GM12878 (cell line): ENCODE measurements around the gene TUBA4B. TPM values are rescaled to one million over a fixed set of nuclear protein-coding genes. Genes with fewer than 3 reads are reported as not detected.

Experiments
- CBFB ChIP-seq: IDR thresholded peaks from 2 replicates; pipeline ENCODE4 v1.6.1; 2016; ENCODE audit warnings: antibody characterized with exemption, low read depth
- CREM ChIP-seq: IDR thresholded peaks from 2 replicates; pipeline ENCODE4 v1.6.1; 2014; ENCODE audit warnings: antibody characterized with exemption, low read depth
- CTCF ChIP-seq, 3 experiments: IDR thresholded peaks in 2 of 3; conservative IDR thresholded peaks in 1 of 3; 2 replicates each; pipeline ENCODE4 v1.5.1; 2011; ENCODE audit warnings: low read depth in 3 of 3, low read length in 3 of 3, mild to moderate bottlenecking in 3 of 3, control low read depth in 2 of 3, moderate library complexity in 2 of 3, inconsistent platforms in 1 of 3, mixed read lengths in 1 of 3; ENCODE audit not compliant: control insufficient read depth in 2 of 3, insufficient read depth in 1 of 3; ENCODE audit errors: extremely low read depth in 1 of 3
- E2F8 ChIP-seq: fragments of 450-650 bp; IDR thresholded peaks from 2 replicates; pipeline ENCODE4 v1.6.1; 2018; ENCODE audit warnings: mild to moderate bottlenecking, low read depth, moderate library complexity; ENCODE audit not compliant: partially characterized antibody
- GATAD2B ChIP-seq: fragments of 450-650 bp; conservative IDR thresholded peaks from 2 replicates; pipeline ENCODE4 v1.6.1; 2017; ENCODE audit warnings: low read depth, mild to moderate bottlenecking, moderate library complexity
- HDAC2 ChIP-seq: fragments of 200-600 bp; sonication (generic); IDR thresholded peaks from 2 replicates; pipeline ENCODE4 v1.6.1; 2017
- IRF4 ChIP-seq: IDR thresholded peaks from 2 replicates; pipeline ENCODE4 v1.6.1; 2011; ENCODE audit warnings: low read depth, low read length
- NR2F1 ChIP-seq: fragments of 450-650 bp; conservative IDR thresholded peaks from 2 replicates; pipeline ENCODE4 v1.6.1; 2017; ENCODE audit warnings: mild to moderate bottlenecking
- PKNOX1 ChIP-seq: fragments of 450-650 bp; IDR thresholded peaks from 2 replicates; pipeline ENCODE4 v1.6.1; 2016; ENCODE audit warnings: mild to moderate bottlenecking
- POLR2A ChIP-seq: IDR thresholded peaks from 2 replicates; pipeline ENCODE4 v1.6.1; 2011; ENCODE audit warnings: low read depth, mild to moderate bottlenecking, low read length
- RELA ChIP-seq: fragments of 450-650 bp; IDR thresholded peaks from 2 replicates; pipeline ENCODE4 v1.8.0; 2014; ENCODE audit warnings: borderline replicate concordance; ENCODE audit not compliant: partially characterized antibody
- RFX5 ChIP-seq: IDR thresholded peaks from 2 replicates; pipeline ENCODE4 v1.6.1; 2011; ENCODE audit warnings: low read depth, low read length, improper control_type of control experiment
- SIX5 ChIP-seq: IDR thresholded peaks from 2 replicates; pipeline ENCODE4 v1.6.1; 2011; ENCODE audit warnings: mild to moderate bottlenecking, low read depth, low read length, moderate library complexity; ENCODE audit not compliant: severe bottlenecking
- TBL1XR1 ChIP-seq: IDR thresholded peaks from 2 replicates; pipeline ENCODE4 v1.6.1; 2012; ENCODE audit warnings: low read depth, low read length, improper control_type of control experiment
- TCF12 ChIP-seq: IDR thresholded peaks from 2 replicates; pipeline ENCODE4 v1.6.1; 2011; ENCODE audit warnings: low read depth, mild to moderate bottlenecking, low read length
- YBX1 ChIP-seq: fragments of 450-650 bp; IDR thresholded peaks from 2 replicates; pipeline ENCODE4 v1.6.1; 2016; ENCODE audit warnings: antibody characterized with exemption
- YY1 ChIP-seq: IDR thresholded peaks from 2 replicates; pipeline ENCODE4 v1.6.1; 2011; ENCODE audit warnings: low read depth, mild to moderate bottlenecking, low read length
- ZNF217 ChIP-seq: fragments of 450-650 bp; IDR thresholded peaks from 2 replicates; pipeline ENCODE4 v1.6.1; 2017; ENCODE audit warnings: antibody characterized with exemption, mild to moderate bottlenecking
- ZNF24 ChIP-seq: fragments of 450-650 bp; IDR thresholded peaks from 2 replicates; pipeline ENCODE4 v1.6.1; 2017; ENCODE audit warnings: antibody characterized with exemption, mild to moderate bottlenecking
- ZNF592 ChIP-seq: fragments of 450-650 bp; IDR thresholded peaks from 2 replicates; pipeline ENCODE4 v1.6.1; 2017; ENCODE audit warnings: mild to moderate bottlenecking, moderate library complexity
- ZSCAN29 ChIP-seq: fragments of 450-650 bp; IDR thresholded peaks from 2 replicates; pipeline ENCODE4 v1.6.1; 2017; ENCODE audit warnings: mild to moderate bottlenecking, moderate library complexity
- polyA plus RNA-seq, 11 experiments: library from polyadenylated mRNA; depleted of rRNA in 4 of 11; unstranded in 6 of 11; stranded (reverse) in 5 of 11; fragments of >200 nt; fragmentation: Nextera tagmentation in 4 of 11; fragmentation: Illumina TruSeq in 1 of 11; extraction: Ambion mirVana in 4 of 11; extraction: Trizol in 1 of 11; gene quantifications; 1 replicate in 1 of 11; 2 replicates in 10 of 11; pipeline versions ENCODE4 v1.2.1 to v1.2.3, GENCODE V29; 2011 to 2016; ENCODE audit warnings: inconsistent platforms in 2 of 11, missing spikeins in 2 of 11, low read depth in 1 of 11
- total RNA-seq, 4 experiments: library from RNA; depleted of rRNA in 3 of 4; stranded (reverse); fragments of >200 nt in 3 of 4; fragmentation: Illumina TruSeq in 1 of 4; extraction: Trizol in 1 of 4; gene quantifications; 2 replicates each; pipeline versions ENCODE4 v1.2.1 to v1.2.3, GENCODE V29; 2013 to 2021

The TUBA4B gene
- total and polyA plus RNA-seq, 10 of the 15 experiments (the other 5 are each of a cell fraction or from before 2014, with no cell fraction given), result 0.07 TPM; not detected in 9

- TF ChIP-seq ZNF24, result peak; percentile 83
- TF ChIP-seq CTCF (IDR thresholded peaks at IDR 0.05 in 2 of 3, conservative IDR thresholded peaks at IDR 0.05 in 1 of 3; ENCODE audit: control insufficient read depth in 2 of 3, extremely low read depth in 1 of 3, insufficient read depth in 1 of 3, low read depth in 3 of 3, low read length in 3 of 3), result peak; percentile 98 to 99 (median 99)
- no peak; the same call in 1 of the 2 replicates for TF ChIP-seq TBL1XR1
- TF ChIP-seq PKNOX1, result peak; percentile 73
- TF ChIP-seq ZNF217, result peak; percentile 85
- peak; percentile 40 for TF ChIP-seq RELA
- TF ChIP-seq ZSCAN29, result peak; percentile 73; the same call in 1 of the 2 replicates
- peak; percentile 68 for TF ChIP-seq CREM
- TF ChIP-seq RFX5, result 0 out of 2 replicates have a peak, but pooled peaks have one; percentile 30
- TF ChIP-seq NR2F1, result peak; percentile 76
- TF ChIP-seq ZNF592, result peak; percentile 96
- TF ChIP-seq E2F8, result no peak
- TF ChIP-seq CBFB, result no peak
- TF ChIP-seq TCF12, result peak; percentile 53
- TF ChIP-seq POLR2A, result peak; percentile 77
- no peak for TF ChIP-seq HDAC2
- TF ChIP-seq YBX1, result 0 out of 2 replicates have a peak, but pooled peaks have one; percentile 55
- peak; percentile 99 for TF ChIP-seq GATAD2B
- no peak for TF ChIP-seq SIX5
- peak; percentile 80 for TF ChIP-seq YY1
- TF ChIP-seq IRF4, result no peak; the same call in 1 of the 2 replicates
Measured at GRCh38 chr2:219294356-219295351, 41.6 kb downstream of the TUBA4B start (continued).
